Skeletal muscle tissue (tissue), 4 donors: ENCODE measurements around the gene LHFPL4. TPM values are rescaled to one million over a fixed set of nuclear protein-coding genes. Genes with fewer than 3 reads are reported as not detected.

Experiments used
- H3K27ac ChIP-seq: one replicate; pipeline ENCODE4 v1.7.0; 2013; ENCODE audit warnings: mild to moderate bottlenecking, low read depth, low read length, inconsistent platforms
- H3K27me3 ChIP-seq, 3 donors: one replicate each; pipeline ENCODE4 v1.7.0; 2013; ENCODE audit warnings: low read length in 3 of 3; ENCODE audit not compliant: control insufficient read depth in 3 of 3, insufficient read depth in 3 of 3
- H3K36me3 ChIP-seq, 3 donors: one replicate each; pipeline ENCODE4 v1.7.0; 2013; ENCODE audit warnings: low read length in 3 of 3; ENCODE audit not compliant: control insufficient read depth in 3 of 3, insufficient read depth in 3 of 3
- H3K4me1 ChIP-seq, 3 donors: one replicate each; pipeline ENCODE4 v1.7.0; 2013; ENCODE audit warnings: low read length in 3 of 3, mild to moderate bottlenecking in 3 of 3; ENCODE audit not compliant: control insufficient read depth in 3 of 3, insufficient read depth in 3 of 3
- H3K4me3 ChIP-seq, 3 donors: one replicate each; pipeline ENCODE4 v1.7.0; 2013; ENCODE audit warnings: low read length in 3 of 3
- H3K9ac ChIP-seq, 3 donors: one replicate each; pipeline ENCODE4 v1.7.0; 2013; ENCODE audit warnings: low read length in 3 of 3, mild to moderate bottlenecking in 3 of 3, moderate library complexity in 2 of 3, low read depth in 1 of 3
- H3K9me3 ChIP-seq, 3 donors: one replicate each; pipeline ENCODE4 v1.7.0; 2013; ENCODE audit warnings: low read length in 3 of 3; ENCODE audit not compliant: control insufficient read depth in 3 of 3
- total RNA-seq: library from RNA; depleted of rRNA; stranded (reverse); fragments of >200 nt; gene quantifications from one replicate; pipeline ENCODE4 v1.2.3, GENCODE V29; 2014
- donor health status: Osteomylitis.

The LHFPL4 gene
- total RNA-seq, 1 donor from 2014 or later, result not detected

DNA sequence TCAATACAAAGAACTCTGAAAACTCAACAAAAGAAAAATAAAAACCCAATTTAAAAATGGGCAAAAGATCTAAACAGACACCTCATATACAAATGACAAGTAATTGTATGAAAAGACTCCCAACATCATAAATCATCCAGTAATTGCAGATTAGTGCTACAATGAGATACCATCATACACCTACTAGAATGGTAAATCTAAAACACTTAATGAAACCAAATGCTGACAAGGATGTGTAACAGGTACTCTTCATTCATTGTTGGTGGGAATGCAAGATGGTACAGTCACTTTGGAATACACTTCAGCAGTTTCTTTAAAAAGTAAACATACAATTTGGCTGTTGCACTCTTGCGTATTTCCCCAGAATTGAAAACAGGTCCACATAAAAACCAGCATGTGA, 68.4 kb downstream of the LHFPL4 start:
- H3K27ac ChIP-seq, result no peak overlapping the region
- no peaks in the 10 kb centered on the region for H3K9me3 ChIP-seq
- no peaks in the 10 kb centered on the region for H3K27me3 ChIP-seq
- no peak overlapping the region for H3K4me3 ChIP-seq
- H3K9ac ChIP-seq, result no peak overlapping the region
- H3K4me1 ChIP-seq, result no peaks in the 10 kb centered on the region
- peaks cover 5 to 16% (median 16%) of the 10 kb centered on the region in 3 donors for H3K36me3 ChIP-seq

DNA sequence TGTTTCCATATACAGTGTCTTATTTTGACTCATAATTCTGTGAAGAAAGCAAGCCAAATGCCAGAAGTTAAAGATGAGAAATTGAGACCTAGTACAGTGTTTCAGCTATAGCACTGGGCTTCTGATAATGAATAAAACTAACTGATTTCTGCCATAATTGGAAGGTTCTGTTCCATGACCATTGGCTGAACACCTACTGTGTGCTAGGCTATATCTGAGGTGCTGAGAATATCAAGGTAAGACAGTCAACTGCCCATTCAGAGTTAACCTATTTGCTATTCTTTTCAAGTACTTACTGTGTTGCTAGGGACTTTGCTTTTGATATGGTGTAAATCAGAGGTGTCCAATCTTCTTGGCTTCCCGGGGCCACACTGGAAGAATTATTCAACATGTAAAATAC, 73.4 kb downstream of the LHFPL4 start:
- H3K27ac ChIP-seq, result no peak overlapping the region
- no peaks in the 10 kb centered on the region for H3K9me3 ChIP-seq
- no peaks in the 10 kb centered on the region for H3K4me1 ChIP-seq
- H3K27me3 ChIP-seq, result no peaks in the 10 kb centered on the region
- H3K9ac ChIP-seq, result no peak overlapping the region
- no peak overlapping the region for H3K4me3 ChIP-seq
- H3K36me3 ChIP-seq, result peaks cover 30 to 54% (median 49%) of the 10 kb centered on the region in 3 donors

DNA sequence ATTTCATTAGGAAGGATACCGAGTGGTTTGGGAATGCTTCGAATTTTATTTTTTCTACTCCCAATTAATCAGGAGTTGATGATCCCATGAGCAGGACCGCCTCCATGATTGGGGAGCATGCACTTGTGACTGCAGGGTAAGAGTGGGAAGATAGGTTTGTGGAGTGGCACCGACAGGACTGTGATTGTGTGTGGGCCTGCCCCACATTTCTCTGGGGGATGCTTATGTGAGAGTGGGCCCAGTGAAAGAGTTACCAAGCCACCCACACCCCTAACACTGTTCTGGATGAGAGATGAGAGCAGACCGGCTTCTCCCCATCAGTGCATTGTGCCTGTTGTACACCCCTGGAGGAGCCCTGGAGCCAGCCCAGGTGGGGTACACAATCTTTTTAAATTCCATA, 76.7 kb downstream of the LHFPL4 start:
- Histone ChIP-seq H3K4me3 (no peak overlapping the region), H3K4me1 (no peaks in the 10 kb centered on the region), H3K27ac (no peak overlapping the region), H3K27me3 (no peaks in the 10 kb centered on the region), H3K9me3 (no peaks in the 10 kb centered on the region), H3K9ac (no peak overlapping the region), H3K36me3 (peaks cover 55 to 84% (median 76%) of the 10 kb centered on the region in 3 donors)

DNA sequence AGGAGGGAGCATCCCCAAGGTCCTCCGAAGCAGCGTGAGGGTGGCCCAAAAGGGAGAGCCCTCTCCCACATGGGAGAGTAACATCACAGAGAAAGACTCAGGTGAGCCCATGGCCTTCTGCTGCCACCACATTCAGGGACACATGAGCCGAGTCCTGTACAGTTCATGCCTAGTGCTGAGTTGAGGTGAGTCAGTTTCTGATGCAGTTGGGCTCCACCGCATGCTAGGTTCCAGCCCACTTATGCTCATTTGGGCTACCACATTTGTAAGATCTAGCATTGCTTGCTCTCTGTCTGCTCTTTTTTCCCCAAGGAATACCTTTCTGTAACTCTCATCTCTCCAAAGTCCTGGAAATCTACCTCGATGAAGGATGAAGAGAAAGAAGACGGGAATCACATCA, 79.1 kb downstream of the LHFPL4 start:
- H3K4me3 ChIP-seq, result no peak overlapping the region
- H3K9ac ChIP-seq, result no peak overlapping the region
- H3K36me3 ChIP-seq, result peaks cover 69 to 87% (median 84%) of the 10 kb centered on the region in 3 donors
- no peaks in the 10 kb centered on the region for H3K4me1 ChIP-seq
- H3K27me3 ChIP-seq, result no peaks in the 10 kb centered on the region
- no peaks in the 10 kb centered on the region for H3K9me3 ChIP-seq
- H3K27ac ChIP-seq, result no peak overlapping the region

DNA sequence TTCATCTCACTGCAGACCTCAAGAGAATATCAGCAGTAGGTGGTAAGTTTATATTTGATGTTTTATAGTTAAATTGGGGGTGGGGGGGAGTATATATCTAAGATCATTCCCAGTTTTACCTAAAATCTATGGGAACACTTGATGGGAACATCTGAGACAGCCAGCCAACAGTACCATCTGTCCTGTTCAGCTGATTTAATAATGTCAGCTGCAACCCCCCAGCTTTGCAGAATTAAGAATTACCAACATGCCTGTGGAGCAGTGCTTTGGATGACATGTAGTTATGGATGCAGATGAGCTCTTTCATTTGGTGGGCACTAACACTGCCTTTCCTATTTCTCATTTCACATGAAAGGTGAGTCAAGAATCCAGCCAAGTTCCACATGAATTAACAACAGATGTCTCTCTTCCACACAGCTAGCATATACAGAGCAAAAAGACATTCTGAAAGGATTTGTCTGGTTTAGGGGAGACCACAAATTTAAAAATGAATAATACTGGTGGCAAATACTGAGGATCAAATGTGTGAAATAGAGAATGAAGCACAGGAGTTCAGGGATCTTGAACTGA, 80.0 kb downstream of the LHFPL4 start:
- Histone ChIP-seq H3K27me3 (no peaks in the 10 kb centered on the region), H3K36me3 (peaks cover 71 to 89% (median 87%) of the 10 kb centered on the region in 3 donors), H3K27ac (no peak overlapping the region), H3K9me3 (no peaks in the 10 kb centered on the region), H3K4me3 (no peak overlapping the region), H3K9ac (no peak overlapping the region), H3K4me1 (no peaks in the 10 kb centered on the region)

DNA sequence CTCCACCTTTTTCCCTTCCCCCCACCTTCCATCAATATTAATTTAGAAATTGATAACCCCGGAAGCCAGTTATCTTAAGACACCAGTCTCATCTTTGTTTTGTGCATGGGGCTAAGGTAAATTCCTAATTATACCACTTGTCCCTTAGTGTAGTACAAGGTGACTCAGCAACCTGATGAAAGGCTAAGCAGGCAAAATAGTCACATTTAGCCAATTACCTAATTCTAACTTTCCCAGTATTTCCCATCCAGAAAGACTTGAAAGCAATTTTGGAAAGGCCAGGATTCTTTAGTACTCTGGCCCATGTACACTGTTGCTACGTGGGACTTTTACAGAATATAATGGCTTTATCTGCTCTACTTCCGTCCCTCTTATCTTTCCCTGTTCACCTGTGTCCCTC, 83.6 kb downstream of the LHFPL4 start:
- Histone ChIP-seq H3K9me3 (no peaks in the 10 kb centered on the region), H3K36me3 (peaks cover 60 to 91% (median 91%) of the 10 kb centered on the region in 3 donors)

DNA sequence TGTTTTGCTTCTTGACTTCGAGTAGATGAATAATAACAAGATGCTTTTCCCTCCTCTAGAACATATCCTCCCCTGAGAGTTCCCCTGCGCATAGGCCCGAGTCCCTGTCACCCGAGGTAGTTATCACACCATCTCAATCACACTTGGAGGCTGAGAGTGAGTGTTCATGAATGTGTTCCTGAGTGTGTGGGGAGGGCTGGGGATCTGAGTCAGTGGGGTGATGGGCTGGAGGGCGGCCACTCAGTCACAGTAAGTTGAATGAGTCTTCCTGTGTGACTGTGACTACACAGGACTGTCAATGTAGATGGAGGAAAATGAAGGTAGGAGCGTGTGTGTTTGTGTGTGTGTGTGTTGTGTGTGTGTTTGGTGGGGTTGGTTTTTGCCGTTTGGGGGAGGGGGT, 85.2 kb downstream of the LHFPL4 start:
- Histone ChIP-seq H3K9me3 (no peaks in the 10 kb centered on the region), H3K9ac (no peak overlapping the region), H3K4me3 (no peak overlapping the region), H3K36me3 (peaks cover 54 to 90% (median 86%) of the 10 kb centered on the region in 3 donors), H3K4me1 (no peaks in the 10 kb centered on the region), H3K27ac (no peak overlapping the region), H3K27me3 (no peaks in the 10 kb centered on the region)

More for the DNA sequence above, 83.6 kb downstream of the LHFPL4 start:
- H3K27ac ChIP-seq, result no peak overlapping the region
- H3K4me3 ChIP-seq, result no peak overlapping the region
- no peaks in the 10 kb centered on the region for H3K27me3 ChIP-seq
- H3K4me1 ChIP-seq, result no peaks in the 10 kb centered on the region
- H3K9ac ChIP-seq, result no peak overlapping the region

DNA sequence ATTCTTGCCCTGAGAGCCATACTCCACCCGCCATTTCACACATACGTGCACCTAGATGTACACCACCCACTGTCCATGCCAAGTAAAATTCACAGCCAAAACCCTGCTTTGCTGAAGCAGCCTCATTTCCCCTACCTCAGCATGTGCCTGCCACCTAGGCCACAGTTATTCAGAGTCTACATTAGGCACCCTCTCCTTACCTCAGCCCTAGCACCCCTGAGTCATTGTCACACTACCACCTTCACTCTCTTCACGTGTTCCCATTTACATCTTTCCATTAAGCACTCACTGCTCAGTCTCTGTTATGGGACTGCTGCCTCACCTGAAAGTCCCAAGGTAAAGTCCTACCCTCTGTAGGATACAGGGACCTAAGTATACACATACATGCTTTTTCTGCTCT, 86.2 kb downstream of the LHFPL4 start:
- peaks cover 47 to 85% (median 84%) of the 10 kb centered on the region in 3 donors for H3K36me3 ChIP-seq
- H3K4me3 ChIP-seq, result no peak overlapping the region
- no peaks in the 10 kb centered on the region for H3K27me3 ChIP-seq
- no peak overlapping the region for H3K9ac ChIP-seq
- no peak overlapping the region for H3K27ac ChIP-seq
- no peaks in the 10 kb centered on the region for H3K9me3 ChIP-seq
- H3K4me1 ChIP-seq, result no peaks in the 10 kb centered on the region

DNA sequence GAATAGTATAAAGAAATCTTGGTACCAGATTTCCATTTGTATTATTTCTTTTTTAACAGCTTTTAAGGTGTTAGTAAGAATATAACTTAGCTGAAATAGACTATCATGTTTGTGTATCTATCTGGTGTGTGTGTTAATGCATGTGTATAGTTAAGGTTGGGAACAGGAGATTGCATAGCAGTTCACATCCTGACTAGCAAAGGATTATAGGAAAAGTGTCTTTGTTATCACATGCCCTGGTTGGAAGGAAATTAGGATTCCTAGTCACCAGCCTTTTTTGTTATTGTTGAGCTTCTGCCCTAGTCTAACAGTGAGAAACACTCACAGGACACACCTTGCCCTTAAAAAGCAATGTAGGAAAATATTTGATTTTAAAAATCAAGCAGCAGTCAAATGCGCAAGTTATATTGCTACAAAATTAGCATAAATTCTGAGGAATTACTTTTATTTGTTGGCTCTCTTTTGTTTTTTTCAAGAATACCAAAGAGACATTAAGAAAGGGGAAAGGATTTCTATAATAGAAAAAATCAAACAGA, 98.0 kb downstream of the LHFPL4 start:
- no peak overlapping the region for H3K27ac ChIP-seq
- peaks cover 13 to 51% (median 35%) of the 10 kb centered on the region in 3 donors for H3K36me3 ChIP-seq
- H3K4me1 ChIP-seq, result no peaks in the 10 kb centered on the region
- H3K27me3 ChIP-seq, result no peaks in the 10 kb centered on the region
- H3K9me3 ChIP-seq, result no peaks in the 10 kb centered on the region
- H3K4me3 ChIP-seq, result no peak overlapping the region
- no peak overlapping the region for H3K9ac ChIP-seq

DNA sequence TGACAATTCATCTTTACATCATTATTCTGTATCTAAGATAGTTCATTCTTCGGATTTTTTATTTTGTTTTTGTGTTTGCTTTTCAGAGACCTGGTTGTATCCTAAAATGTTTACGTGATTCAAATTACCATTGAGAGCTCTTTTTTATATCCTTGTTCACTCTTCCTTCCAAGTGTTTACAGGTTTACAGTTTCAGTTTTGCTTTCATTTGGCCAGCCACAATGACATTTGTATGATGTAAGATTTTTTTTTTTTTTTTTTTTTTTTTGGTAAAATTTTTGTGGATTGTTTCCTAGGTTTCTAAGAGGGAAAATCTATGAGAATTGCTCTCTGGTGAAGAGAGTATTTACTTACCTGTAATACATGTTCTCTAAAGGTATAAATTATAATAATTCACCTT, 101.2 kb downstream of the LHFPL4 start:
- Histone ChIP-seq H3K4me3 (no peak overlapping the region), H3K4me1 (no peaks in the 10 kb centered on the region), H3K27me3 (no peaks in the 10 kb centered on the region), H3K9me3 (no peaks in the 10 kb centered on the region), H3K27ac (no peak overlapping the region), H3K36me3 (peaks cover 27 to 64% (median 53%) of the 10 kb centered on the region in 3 donors), H3K9ac (no peak overlapping the region)
